ENCODE data around the gene ADAM11.
"Not testable (repeated sequence)": the region's sequence is repeated elsewhere in the genome, so short reads cannot be mapped to it uniquely, and the experiment has no call there.

The ADAM11 gene, protein sequence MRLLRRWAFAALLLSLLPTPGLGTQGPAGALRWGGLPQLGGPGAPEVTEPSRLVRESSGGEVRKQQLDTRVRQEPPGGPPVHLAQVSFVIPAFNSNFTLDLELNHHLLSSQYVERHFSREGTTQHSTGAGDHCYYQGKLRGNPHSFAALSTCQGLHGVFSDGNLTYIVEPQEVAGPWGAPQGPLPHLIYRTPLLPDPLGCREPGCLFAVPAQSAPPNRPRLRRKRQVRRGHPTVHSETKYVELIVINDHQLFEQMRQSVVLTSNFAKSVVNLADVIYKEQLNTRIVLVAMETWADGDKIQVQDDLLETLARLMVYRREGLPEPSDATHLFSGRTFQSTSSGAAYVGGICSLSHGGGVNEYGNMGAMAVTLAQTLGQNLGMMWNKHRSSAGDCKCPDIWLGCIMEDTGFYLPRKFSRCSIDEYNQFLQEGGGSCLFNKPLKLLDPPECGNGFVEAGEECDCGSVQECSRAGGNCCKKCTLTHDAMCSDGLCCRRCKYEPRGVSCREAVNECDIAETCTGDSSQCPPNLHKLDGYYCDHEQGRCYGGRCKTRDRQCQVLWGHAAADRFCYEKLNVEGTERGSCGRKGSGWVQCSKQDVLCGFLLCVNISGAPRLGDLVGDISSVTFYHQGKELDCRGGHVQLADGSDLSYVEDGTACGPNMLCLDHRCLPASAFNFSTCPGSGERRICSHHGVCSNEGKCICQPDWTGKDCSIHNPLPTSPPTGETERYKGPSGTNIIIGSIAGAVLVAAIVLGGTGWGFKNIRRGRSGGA

DNA sequence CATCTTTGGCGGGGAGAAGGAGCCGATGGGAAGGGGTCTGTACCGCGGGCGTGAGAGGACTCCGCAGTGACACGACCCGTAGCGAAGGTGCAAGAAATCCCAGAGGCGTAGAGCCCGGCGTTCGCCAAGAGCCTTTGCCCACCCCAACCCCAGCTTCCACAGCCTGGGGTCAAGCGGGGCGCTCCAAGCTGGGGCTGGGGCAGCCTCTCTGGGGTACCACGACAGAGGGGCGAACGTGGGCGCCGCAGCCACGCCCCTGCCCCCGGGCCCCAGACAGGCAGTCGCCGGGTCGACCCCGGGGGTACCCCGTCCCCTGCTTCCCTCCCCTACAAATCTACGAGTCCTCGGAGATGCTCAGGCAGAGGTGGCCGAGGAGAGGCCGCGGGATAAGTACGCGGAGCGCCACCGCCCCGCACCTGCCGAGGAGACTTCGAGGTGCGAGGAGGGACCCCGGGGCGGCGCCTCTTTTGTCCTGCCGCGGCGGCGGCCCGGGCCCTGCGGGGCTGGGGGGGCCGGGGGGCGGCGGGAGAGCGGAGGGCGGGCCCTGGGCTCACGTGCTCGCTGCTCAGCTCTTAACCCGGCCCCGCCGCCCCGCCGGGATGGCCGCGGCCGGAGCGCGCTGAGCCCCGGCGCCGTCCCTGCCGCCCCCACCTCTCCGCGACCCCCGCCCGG, at the start of gene ADAM11:
ADAM11 (plus strand) TSS at position 575 of the 672 bp plus-strand sequence. CDS start 212 bp downstream, outside the sequence.
- DNase-seq (ENCODE audit: low read depth), result no peak

- no peak for DNase-seq (ENCODE audit: low read depth)
Measured at GRCh38 chr17:44719444-44719843, 39.3 kb upstream of the ADAM11 start.

DNA sequence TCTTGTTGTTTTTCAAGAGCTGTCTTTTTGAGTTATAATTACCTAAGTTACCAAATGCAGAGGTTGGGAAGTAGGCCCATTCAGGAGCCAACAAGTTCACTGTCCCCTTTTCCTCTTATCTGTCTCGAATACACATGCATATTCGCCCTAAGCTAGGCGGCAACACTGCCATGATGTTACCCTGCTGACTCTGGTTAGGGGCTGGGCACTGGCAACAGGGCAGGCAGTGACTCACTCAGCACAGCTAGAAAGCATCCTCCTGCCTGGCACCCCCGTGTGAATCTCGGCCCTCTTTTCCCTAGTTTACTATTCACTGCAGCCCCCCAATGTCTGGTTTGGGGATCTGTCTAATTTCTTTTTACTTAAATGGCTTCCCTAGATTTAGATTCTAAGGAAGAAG, 36.5 kb upstream of the ADAM11 start:
- no peak for DNase-seq (ENCODE audit: low read depth)

DNA sequence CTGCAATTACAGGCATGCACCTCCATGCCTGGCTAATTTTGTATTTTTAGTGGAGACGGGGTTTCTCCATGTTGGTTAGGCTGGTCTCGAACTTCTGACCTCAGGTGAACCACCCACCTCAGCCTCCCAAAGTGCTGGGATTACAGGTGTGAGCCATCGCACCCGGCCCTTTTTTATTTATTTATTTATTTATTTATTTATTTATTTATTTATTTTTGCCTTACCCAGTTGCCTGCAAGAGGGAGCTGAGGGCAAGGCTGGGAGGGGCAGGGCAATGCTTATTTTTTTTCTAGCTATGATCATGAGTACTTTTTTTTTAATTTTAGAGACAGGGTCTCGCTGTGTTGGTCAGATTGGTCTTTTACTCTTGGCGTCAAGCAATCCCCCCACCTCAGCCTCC, 32.7 kb upstream of the ADAM11 start:
- DNase-seq (ENCODE audit: low read depth), result not testable (repeated sequence)

DNA sequence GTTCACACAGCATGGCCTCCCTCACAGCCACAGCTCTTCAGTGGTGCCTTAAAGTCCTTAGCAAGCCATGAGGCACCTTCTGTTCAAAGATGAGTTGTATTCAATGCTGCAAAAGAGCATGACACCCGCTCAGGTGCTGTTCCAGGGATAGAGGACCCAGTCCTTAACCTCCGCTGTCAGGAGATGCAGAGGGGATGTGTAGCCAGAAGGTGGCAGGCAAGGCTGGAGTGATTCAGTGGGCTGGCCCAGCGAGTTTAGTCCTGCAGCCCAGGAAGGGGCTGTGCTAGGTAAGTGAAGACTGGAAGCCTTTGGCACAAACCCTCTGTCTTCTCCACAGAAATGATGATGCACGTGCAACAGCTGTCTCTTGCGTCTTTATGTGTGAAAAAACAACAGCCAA, 25.0 kb upstream of the ADAM11 start:
- no peak for DNase-seq (ENCODE audit: low read depth)

- DNase-seq (ENCODE audit: low read depth), result no peak
Measured at GRCh38 chr17:44734272-44734671, 24.5 kb upstream of the ADAM11 start.

DNA sequence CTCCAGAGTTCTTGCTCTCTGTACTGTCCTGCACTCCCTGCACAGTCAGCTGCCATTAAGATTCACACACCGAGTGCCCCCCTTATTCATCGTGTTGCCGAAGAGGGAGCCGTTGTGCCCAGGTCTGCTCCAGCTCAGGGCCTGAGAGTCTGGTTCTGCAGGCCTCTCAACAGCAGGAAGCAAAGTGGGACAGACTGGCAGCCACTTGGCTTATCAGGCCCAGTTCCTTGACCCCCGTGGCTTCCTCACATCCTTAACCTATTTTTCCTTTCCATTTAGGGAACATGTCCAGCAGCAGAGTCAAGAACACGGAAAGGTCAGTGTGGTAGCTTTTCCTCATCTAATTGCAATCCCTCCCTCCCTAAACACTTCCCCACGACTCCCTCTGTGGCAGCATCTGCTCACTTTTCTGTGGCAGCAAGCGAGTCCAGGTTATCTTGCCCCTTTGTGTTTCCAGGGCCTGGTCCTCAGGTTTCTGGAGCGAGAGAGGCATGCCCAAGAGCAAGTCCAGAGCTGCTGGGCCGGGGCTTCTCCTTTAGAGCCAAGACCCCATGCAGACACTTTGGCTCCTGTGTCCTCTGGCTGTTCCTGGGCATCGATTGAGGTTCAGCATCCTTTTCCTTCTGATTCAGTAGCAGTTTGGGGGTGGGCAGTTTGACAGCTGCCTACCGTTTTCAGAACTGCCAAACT, 22.1 kb upstream of the ADAM11 start:
- no peak for DNase-seq (ENCODE audit: low read depth)

DNA sequence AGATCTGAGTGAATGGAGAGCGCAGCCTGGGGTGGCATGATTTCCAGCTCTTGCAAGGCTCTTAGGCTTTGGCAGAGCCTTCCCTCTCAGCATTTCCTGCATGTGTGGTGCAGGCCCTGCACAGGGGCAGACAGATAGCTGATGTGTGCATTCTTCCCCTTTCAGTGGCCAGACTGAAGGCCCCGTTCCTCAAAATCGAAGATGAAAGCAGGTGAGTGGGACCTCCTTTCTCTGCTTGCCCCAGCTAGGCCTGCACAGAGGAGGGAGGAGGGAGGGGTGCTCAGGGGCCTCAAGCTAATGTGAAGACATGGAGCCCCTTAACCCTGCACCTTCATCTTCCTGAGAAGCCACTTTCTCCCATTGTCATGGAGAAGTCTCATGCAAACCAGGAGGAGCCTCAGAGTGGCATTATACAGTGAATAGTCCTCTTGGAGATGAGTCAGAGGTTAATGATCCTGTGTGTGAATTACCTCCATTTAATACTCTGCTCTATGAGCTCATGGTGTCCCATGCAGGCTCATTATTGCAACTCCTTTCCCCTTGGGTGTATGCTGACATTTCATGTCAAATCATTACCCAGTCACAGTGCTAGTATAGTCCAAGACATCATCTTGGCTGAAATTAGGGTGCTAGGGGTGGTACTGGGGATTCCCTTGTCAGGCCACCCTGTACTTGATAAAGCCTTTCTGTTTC, 20.4 kb upstream of the ADAM11 start:
- no peak for DNase-seq (ENCODE audit: low read depth)

DNA sequence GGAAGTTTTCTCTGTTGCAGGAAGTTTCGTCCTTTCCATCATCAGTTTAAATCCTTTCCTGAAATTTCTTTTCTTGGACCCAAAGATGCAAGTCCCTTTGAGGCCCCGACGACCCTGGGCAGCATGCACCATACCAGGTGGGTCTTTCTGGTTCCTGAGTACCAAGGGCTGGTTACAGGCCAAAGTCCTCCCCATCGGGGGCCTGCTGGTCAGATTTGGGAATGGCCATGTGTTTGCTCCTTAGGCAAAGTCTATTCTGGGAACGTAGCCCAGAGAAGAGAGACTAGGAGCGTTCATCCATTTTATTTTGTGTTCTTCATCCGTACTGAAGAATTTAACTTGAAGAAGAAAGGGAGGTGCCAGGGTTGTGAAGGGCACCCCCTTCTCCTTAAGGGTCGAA, 17.5 kb upstream of the ADAM11 start:
- DNase-seq (ENCODE audit: low read depth), result no peak

DNA sequence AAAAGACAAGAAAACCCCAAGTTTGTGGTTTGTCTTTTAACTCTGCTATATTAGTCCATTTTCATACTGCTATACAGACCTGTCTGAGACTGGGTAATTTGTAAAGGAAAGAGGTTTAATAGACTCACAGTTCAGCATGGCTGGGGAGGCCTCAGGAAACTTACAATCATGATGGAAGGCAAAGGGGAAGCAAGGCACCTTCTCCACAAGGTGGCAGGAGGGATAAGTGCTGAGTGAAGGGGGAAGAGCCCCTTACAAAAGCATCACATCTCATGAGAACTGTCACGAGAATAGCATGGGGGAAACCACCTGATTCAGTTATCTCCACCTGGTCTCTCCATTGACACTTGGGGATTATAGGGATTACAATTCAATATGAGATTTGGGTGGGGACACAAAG, 13.5 kb upstream of the ADAM11 start:
- no peak for DNase-seq (ENCODE audit: low read depth)

- not testable (repeated sequence) for DNase-seq (ENCODE audit: low read depth)
Measured at GRCh38 chr17:44745738-44746137, 13.1 kb upstream of the ADAM11 start.

DNA sequence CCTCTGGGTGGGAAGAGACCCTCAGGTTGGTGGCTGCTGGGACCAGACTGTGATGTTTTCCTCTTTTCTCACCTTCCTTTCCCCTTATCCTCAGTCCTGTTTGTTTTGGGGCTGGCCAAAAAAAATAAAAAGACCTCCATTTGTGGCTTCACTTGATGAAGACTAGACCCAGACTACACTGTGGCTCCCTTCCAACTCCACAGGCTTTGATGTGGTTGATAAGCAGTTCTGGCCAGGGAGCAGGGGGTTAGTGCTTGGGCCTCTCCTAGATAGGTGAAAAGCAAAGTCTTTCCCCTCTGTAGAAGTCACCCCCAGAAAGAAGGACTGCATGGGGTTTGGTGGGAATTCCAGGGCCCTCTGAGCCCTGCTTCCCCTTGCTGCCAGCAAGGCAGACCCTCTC, 11.2 kb upstream of the ADAM11 start:
- no peak for DNase-seq (ENCODE audit: low read depth)

DNA sequence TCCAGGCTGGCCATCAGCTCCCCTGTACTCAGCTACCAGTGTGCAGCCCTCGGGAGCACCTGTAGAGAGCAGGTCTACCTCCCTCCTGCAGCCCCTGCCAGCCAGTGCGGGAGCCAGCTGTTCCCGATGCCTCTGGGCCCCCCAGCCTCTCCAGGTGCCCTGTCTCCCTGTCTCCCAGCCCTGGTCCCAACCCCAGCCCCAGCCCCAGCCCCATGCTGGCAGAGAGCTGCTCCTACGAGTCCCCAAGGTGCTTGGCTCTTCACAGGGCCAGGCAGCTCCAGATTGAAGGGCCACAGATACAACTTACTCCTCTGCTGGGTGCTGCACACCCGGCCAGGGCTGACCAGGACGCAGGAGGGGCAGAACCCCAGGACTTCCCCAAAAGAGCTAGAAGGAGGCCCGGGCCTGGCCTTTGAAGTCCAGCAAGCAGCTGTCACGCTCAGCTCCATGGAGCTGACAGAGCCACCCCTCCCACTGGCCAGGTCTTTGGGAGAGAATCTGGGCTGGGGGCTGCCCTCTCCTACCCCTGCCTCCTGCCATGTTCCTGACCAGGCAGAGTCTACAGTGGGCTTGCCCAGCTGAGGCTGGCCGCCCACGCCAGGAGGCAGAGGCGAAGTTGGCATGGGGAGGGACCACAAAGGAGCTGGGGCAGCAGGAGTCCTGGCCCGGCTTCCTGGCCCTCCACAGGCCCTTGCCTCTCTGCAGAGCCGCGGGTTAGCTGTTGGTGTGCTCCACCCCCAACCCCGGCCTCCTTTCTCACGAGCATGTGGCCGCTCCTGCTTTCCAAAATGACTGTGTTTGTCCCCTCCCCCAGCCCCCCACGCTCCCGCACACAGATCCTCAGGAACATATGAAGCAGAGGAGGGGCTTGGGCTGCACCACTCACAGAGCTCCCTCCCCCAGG, 9.5 kb upstream of the ADAM11 start:
- DNase-seq (ENCODE audit: low read depth), result no peak

GRCh38 chr17:44749980-44750318, 8.8 kb upstream of the ADAM11 start:
- DNase-seq (ENCODE audit: low read depth), result no peak

GRCh38 chr17:44751331-44751730, 7.5 kb upstream of the ADAM11 start:
- DNase-seq (ENCODE audit: low read depth), result no peak

DNA sequence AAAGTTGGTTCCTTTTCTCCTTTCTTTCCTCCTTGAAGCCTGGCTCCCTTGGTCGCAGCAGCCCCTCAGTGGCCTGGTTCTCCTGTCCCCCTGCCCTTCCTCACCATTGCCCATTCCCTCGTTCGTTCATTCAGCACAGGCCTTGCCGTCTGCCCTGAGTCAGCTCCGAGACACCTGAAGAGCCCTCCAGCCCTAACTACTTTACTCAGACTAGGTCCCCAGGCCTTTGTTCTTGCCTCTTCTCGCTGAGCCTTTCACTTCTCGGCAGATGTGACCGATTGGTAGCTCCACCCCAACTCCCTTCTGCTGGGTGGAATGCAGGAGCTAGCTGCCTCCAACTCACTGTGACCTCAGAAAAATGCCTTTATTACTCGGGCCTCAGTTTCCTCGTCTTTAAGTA, 7.0 kb upstream of the ADAM11 start:
- DNase-seq (ENCODE audit: low read depth), result no peak

DNA sequence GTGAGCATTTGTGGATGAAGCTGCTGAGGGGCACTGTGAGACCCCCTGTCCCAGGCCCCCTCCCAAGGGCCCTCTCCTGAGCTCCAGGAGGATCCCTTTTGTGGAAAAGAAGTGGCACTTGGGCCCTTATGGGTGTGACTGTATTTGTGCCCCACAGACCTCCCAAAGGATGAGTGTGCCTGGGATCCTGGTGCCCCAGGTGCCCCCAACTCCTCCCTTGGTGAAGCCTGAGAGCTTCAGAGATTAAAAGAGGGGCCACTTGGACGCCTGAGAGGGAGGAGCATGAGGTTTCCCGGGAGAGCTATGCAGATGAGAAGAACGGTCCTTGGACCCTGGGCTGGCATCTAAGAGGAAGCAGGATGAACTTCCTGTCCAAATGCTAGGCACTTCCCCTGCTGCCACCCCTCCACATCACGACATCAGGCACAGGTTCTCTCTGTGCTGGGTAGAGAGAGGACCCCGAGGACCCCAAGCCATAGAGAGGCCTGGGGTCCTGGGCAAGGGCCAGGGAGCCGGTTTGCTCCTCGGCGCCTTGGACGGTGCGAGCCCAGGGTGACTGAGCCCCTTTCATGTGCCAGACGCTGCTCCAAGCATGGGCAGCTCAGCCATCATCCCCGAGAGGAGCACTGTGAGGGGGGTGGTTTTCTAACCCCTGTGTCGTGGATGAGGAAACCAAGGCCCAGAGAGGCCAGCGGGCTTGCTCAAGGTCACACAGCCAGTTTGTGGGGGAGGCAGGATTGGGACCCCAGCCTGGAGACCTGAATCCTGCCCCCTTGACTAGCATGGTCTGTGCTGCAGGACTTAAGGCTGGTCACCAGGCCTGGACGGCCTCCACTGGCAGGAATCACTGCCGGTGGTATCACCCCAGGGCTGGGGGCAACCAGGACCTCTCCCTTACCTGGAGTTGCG, 5.6 kb upstream of the ADAM11 start:
- DNase-seq (ENCODE audit: low read depth), result no peak

GRCh38 chr17:44754276-44754675, 4.5 kb upstream of the ADAM11 start:
- no peak for DNase-seq (ENCODE audit: low read depth)

DNA sequence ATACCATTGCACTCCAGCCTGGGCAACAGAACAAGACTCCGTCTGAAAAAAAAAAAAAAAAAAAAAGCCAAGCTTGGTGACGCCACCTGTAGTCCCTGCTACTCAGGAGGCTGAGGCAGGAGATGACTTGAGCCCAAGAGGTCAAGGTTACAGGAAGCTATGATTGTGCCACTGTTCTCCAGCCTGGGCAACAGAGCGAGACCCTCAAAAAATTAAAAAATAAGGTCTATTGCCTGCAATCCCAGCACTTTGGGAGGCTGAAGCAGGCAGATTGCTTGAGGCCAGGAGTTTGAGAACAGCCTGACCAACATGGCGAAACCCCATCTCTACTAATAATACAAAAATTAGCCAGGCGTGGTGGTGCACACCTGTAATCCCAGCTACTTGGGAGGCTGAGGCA, 3.6 kb upstream of the ADAM11 start:
- not testable (repeated sequence) for DNase-seq (ENCODE audit: low read depth)
